Medulla oblongata (tissue), 1 donor: Measurements from ENCODE around the gene PAPOLG.
A peak's percentile ranks its signal among the peaks of the same experiment; 100 is the strongest.

Source experiments
- DNase-seq: peaks from one replicate; pipeline ENCODE4 v3.0.0-alpha.2; 2015; ENCODE audit errors: extremely low spot score

The PAPOLG gene

GRCh38 chr2:60756097-60757087 lies at the start of gene PAPOLG:
Gene PAPOLG (plus strand): TSS chr2:60756268. CDS start chr2:60756479, 211 bp downstream.
- peak; percentile 97 for DNase-seq

- DNase-seq, result peak; percentile 68
Measured at GRCh38 chr2:60707750-60708371, 48.2 kb upstream of the PAPOLG start.

GRCh38 chr2:60708630-60709320 lies 47.3 kb upstream of the PAPOLG start:
- DNase-seq, result no peak

GRCh38 chr2:60710707-60711106 lies 45.4 kb upstream of the PAPOLG start:
- peak; percentile 85 for DNase-seq

- DNase-seq, result no peak
Measured at GRCh38 chr2:60715561-60715960, 40.5 kb upstream of the PAPOLG start.

GRCh38 chr2:60717691-60718090 lies 38.4 kb upstream of the PAPOLG start:
- peak; percentile 74 for DNase-seq

- no peak for DNase-seq
Measured at GRCh38 chr2:60719331-60719730, 36.7 kb upstream of the PAPOLG start.

- no peak for DNase-seq
Measured at GRCh38 chr2:60725466-60725865, 30.6 kb upstream of the PAPOLG start.

GRCh38 chr2:60728855-60729254 lies 27.2 kb upstream of the PAPOLG start:
- no peak for DNase-seq

- no peak for DNase-seq
Measured at GRCh38 chr2:60735496-60736250, 20.4 kb upstream of the PAPOLG start.

- no peak for DNase-seq
Measured at GRCh38 chr2:60738679-60739078, 17.4 kb upstream of the PAPOLG start.

GRCh38 chr2:60739156-60739555 lies 16.9 kb upstream of the PAPOLG start:
- DNase-seq, result no peak

GRCh38 chr2:60741576-60741975 lies 14.5 kb upstream of the PAPOLG start:
- DNase-seq, result no peak

GRCh38 chr2:60742419-60742818 lies 13.6 kb upstream of the PAPOLG start:
- DNase-seq, result no peak

- DNase-seq, result no peak
Measured at GRCh38 chr2:60745330-60745729, 10.7 kb upstream of the PAPOLG start.

- DNase-seq, result no peak
Measured at GRCh38 chr2:60745761-60746160, 10.3 kb upstream of the PAPOLG start.

- no peak for DNase-seq
Measured at GRCh38 chr2:60746318-60746717, 9.8 kb upstream of the PAPOLG start.

GRCh38 chr2:60759654-60760053 lies 3.6 kb downstream of the PAPOLG start:
- peak; percentile 27 for DNase-seq

- no peak for DNase-seq
Measured at GRCh38 chr2:60764736-60765534, 8.9 kb downstream of the PAPOLG start.

- no peak for DNase-seq
Measured at GRCh38 chr2:60766283-60766682, 10.2 kb downstream of the PAPOLG start.

- DNase-seq, result no peak
Measured at GRCh38 chr2:60771508-60771907, 15.4 kb downstream of the PAPOLG start.
